Measurements from ENCODE around the gene C18orf32.

DNA sequence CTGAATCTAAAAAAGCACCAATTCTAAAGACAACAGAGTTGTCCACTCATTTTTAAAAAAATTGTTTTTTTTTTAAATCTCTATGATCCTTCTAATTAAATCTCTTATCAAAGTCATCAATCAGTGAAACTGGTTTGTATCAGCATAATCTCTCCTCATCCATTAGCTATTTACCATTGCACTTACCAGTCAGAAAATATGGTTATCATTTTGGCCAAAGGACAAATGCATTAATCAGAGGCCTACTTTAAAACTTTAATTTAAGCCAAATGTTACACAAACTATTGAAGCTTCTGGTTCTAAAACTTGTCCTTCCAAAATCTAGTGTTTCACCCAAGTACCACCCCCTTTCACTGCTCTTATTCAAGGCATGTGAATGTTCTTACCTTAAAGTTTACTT is 3.8 kb downstream of the C18orf32 start:
- TF ChIP-seq, protein P1, sequence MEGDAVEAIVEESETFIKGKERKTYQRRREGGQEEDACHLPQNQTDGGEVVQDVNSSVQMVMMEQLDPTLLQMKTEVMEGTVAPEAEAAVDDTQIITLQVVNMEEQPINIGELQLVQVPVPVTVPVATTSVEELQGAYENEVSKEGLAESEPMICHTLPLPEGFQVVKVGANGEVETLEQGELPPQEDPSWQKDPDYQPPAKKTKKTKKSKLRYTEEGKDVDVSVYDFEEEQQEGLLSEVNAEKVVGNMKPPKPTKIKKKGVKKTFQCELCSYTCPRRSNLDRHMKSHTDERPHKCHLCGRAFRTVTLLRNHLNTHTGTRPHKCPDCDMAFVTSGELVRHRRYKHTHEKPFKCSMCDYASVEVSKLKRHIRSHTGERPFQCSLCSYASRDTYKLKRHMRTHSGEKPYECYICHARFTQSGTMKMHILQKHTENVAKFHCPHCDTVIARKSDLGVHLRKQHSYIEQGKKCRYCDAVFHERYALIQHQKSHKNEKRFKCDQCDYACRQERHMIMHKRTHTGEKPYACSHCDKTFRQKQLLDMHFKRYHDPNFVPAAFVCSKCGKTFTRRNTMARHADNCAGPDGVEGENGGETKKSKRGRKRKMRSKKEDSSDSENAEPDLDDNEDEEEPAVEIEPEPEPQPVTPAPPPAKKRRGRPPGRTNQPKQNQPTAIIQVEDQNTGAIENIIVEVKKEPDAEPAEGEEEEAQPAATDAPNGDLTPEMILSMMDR (IDR thresholded peaks at IDR 0.05) = no peak
- no peak for TF ChIP-seq POLR2A (IDR thresholded peaks at IDR 0.05)

All from transverse colon (tissue), 3 donors.